ENCODE results near the gene SLC6A17.

The SLC6A17 gene

GRCh38 chr1:110197905-110198629, 47.8 kb downstream of the SLC6A17 start:
- H3K27me3 ChIP-seq = no peaks in the 10 kb centered on the region
- H3K27ac ChIP-seq = no peak overlapping the region
- no peak overlapping the region for H3K4me3 ChIP-seq (ENCODE audit: low read depth in 1 of 2, low read length in 1 of 2)
- H3K36me3 ChIP-seq = no peaks in the 10 kb centered on the region
- H3K4me1 ChIP-seq (ENCODE audit: control insufficient read depth in 1 of 2, insufficient read depth in 1 of 2, low read depth in 1 of 2, low read length in 1 of 2) = no peaks in the 10 kb centered on the region
- TF ChIP-seq CTCF (IDR thresholded peaks at IDR 0.05) = no peak
- H3K9me3 ChIP-seq = no peaks in the 10 kb centered on the region

GRCh38 chr1:110198746-110199145, 48.5 kb downstream of the SLC6A17 start:
- H3K4me1 ChIP-seq (ENCODE audit: control insufficient read depth in 1 of 2, insufficient read depth in 1 of 2, low read depth in 1 of 2, low read length in 1 of 2) = no peaks in the 10 kb centered on the region
- no peak for TF ChIP-seq CTCF (IDR thresholded peaks at IDR 0.05)
- H3K27ac ChIP-seq = no peak overlapping the region
- H3K9me3 ChIP-seq = no peaks in the 10 kb centered on the region
- H3K4me3 ChIP-seq (ENCODE audit: low read depth in 1 of 2, low read length in 1 of 2) = no peak overlapping the region
- H3K36me3 ChIP-seq = no peaks in the 10 kb centered on the region
- no peaks in the 10 kb centered on the region for H3K27me3 ChIP-seq

GRCh38 chr1:110200190-110200589, 49.9 kb downstream of the SLC6A17 start:
- TF ChIP-seq CTCF (IDR thresholded peaks at IDR 0.05) = no peak
- Histone ChIP-seq H3K27ac (no peak overlapping the region), H3K9me3 (no peaks in the 10 kb centered on the region)

GRCh38 chr1:110200666-110201065, 50.4 kb downstream of the SLC6A17 start:
- Histone ChIP-seq H3K36me3 (no peaks in the 10 kb centered on the region), H3K27ac (no peak overlapping the region), H3K9me3 (no peaks in the 10 kb centered on the region), H3K4me1 (ENCODE audit: control insufficient read depth in 1 of 2, insufficient read depth in 1 of 2, low read depth in 1 of 2, low read length in 1 of 2) (no peaks in the 10 kb centered on the region), H3K27me3 (no peaks in the 10 kb centered on the region), H3K4me3 (ENCODE audit: low read depth in 1 of 2, low read length in 1 of 2) (no peak overlapping the region)
- TF ChIP-seq CTCF (IDR thresholded peaks at IDR 0.05) = no peak

More at GRCh38 chr1:110200190-110200589, 49.9 kb downstream of the SLC6A17 start:
- no peaks in the 10 kb centered on the region for H3K27me3 ChIP-seq
- no peaks in the 10 kb centered on the region for H3K36me3 ChIP-seq
- H3K4me1 ChIP-seq (ENCODE audit: control insufficient read depth in 1 of 2, insufficient read depth in 1 of 2, low read depth in 1 of 2, low read length in 1 of 2) = no peaks in the 10 kb centered on the region
- H3K4me3 ChIP-seq (ENCODE audit: low read depth in 1 of 2, low read length in 1 of 2) = no peak overlapping the region

- H3K36me3 ChIP-seq = no peaks in the 10 kb centered on the region
- no peak overlapping the region for H3K4me3 ChIP-seq (ENCODE audit: low read depth in 1 of 2, low read length in 1 of 2)
- H3K9me3 ChIP-seq = no peaks in the 10 kb centered on the region
- no peak overlapping the region for H3K27ac ChIP-seq
- H3K4me1 ChIP-seq (ENCODE audit: control insufficient read depth in 1 of 2, insufficient read depth in 1 of 2, low read depth in 1 of 2, low read length in 1 of 2) = no peaks in the 10 kb centered on the region
- TF ChIP-seq CTCF (IDR thresholded peaks at IDR 0.05) = no peak
- H3K27me3 ChIP-seq = no peaks in the 10 kb centered on the region
These were observed 51.0 kb downstream of the SLC6A17 start for GRCh38 chr1:110201157-110201825.
